Endothelial cell (in vitro differentiated cells): ENCODE results near the gene KAZALD1. TPM values are rescaled to one million over a fixed set of nuclear protein-coding genes. Genes with fewer than 3 reads are reported as not detected.

ENCODE experiments used
- DNase-seq: peaks from one replicate; pipeline ENCODE4 v3.0.0; 2021; ENCODE audit warnings: low spot score
- H3K27ac Mint-ChIP-seq: one replicate; pipeline ENCODE4 v1.8.0; 2021; ENCODE audit warnings: mixed read lengths, inconsistent platforms; ENCODE audit not compliant: unreplicated experiment
- H3K27me3 Mint-ChIP-seq: one replicate; pipeline ENCODE4 v1.8.0; 2021; ENCODE audit warnings: mild to moderate bottlenecking, moderate library complexity, mixed read lengths, inconsistent platforms; ENCODE audit not compliant: unreplicated experiment
- H3K36me3 Mint-ChIP-seq: one replicate; pipeline ENCODE4 v1.8.0; 2021; ENCODE audit warnings: mild to moderate bottlenecking, low read depth, mixed read lengths, inconsistent platforms; ENCODE audit not compliant: unreplicated experiment
- H3K4me1 Mint-ChIP-seq: one replicate; pipeline ENCODE4 v1.8.0; 2021; ENCODE audit warnings: mild to moderate bottlenecking, mixed read lengths, inconsistent platforms; ENCODE audit not compliant: unreplicated experiment
- H3K4me3 Mint-ChIP-seq: one replicate; pipeline ENCODE4 v1.8.0; 2021; ENCODE audit warnings: mild to moderate bottlenecking, mixed read lengths, inconsistent platforms; ENCODE audit not compliant: unreplicated experiment
- H3K9me3 Mint-ChIP-seq: one replicate; pipeline ENCODE4 v1.8.0; 2021; ENCODE audit warnings: mixed read lengths, inconsistent platforms; ENCODE audit not compliant: unreplicated experiment
- total RNA-seq: library from RNA; stranded (reverse); fragmentation: NEBNext Ultra II Directional; extraction: Animal tissue kit (Norgen Biotek cat#: 25700); gene quantifications from one replicate; pipeline ENCODE4 v1.2.1, GENCODE V29; 2021; ENCODE audit not compliant: unreplicated experiment
- TF ChIP-seq, protein P1 (sequence below): fragments of 200-600 bp; sonication (generic); IDR thresholded peaks from one replicate; pipeline ENCODE4 v1.5.0; 2021; ENCODE audit warnings: antibody characterized with exemption; ENCODE audit not compliant: unreplicated experiment

Gene KAZALD1
- total RNA-seq, 1 donor from 2014 or later = 10.6 TPM

DNA sequence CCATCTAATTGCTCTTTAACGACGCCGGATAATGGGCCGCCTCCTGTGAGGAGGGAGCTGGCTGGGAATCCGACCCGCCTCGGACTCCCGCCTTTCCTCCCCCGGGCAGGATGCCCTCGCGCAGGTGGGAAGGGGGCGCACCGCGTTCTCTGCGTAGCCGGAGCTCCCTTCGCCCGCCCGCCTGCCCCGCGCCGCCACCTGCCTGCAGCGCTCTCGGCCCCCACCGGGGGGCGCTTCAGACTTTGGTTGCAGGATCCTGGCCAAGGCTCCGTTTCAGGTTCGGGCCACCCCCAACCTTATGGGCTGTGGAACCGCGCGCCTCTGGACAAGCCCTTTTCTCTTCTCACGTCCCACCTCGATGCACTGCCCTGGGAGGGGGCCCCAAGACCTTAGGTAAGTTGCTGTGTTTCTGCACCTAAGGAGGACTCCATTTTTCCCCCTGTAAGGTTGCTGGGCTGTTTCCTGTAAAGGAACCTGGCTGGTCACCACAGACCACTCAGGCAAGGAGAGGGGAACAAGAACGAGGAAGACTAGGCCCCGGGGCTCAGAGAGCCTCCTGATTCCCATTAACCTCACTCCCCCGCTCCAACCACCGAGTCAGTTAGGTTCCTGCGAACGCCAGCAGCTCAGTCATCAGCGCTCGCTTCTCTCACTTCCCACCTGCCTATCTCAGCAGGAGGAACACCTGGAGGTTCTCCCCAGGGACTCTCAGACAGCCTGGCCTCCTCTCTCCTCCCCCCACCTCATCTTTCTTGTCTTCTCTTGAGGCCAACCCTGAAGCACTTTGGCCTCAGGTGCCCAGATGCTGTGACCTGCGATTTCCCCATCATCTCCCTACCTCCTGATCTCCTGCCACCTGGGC lies 11.3 kb upstream of the KAZALD1 start:
- peaks cover 16% of the 10 kb centered on the region for H3K4me1 Mint-ChIP-seq
- H3K36me3 Mint-ChIP-seq = no peaks in the 10 kb centered on the region
- TF ChIP-seq, protein P1, sequence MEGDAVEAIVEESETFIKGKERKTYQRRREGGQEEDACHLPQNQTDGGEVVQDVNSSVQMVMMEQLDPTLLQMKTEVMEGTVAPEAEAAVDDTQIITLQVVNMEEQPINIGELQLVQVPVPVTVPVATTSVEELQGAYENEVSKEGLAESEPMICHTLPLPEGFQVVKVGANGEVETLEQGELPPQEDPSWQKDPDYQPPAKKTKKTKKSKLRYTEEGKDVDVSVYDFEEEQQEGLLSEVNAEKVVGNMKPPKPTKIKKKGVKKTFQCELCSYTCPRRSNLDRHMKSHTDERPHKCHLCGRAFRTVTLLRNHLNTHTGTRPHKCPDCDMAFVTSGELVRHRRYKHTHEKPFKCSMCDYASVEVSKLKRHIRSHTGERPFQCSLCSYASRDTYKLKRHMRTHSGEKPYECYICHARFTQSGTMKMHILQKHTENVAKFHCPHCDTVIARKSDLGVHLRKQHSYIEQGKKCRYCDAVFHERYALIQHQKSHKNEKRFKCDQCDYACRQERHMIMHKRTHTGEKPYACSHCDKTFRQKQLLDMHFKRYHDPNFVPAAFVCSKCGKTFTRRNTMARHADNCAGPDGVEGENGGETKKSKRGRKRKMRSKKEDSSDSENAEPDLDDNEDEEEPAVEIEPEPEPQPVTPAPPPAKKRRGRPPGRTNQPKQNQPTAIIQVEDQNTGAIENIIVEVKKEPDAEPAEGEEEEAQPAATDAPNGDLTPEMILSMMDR = peak; percentile 90
- H3K4me3 Mint-ChIP-seq = no peak overlapping the region
- H3K9me3 Mint-ChIP-seq = no peaks in the 10 kb centered on the region
- no peak overlapping the region for H3K27ac Mint-ChIP-seq
- DNase-seq = peak; percentile 96
- peaks cover 22% of the 10 kb centered on the region for H3K27me3 Mint-ChIP-seq

DNA sequence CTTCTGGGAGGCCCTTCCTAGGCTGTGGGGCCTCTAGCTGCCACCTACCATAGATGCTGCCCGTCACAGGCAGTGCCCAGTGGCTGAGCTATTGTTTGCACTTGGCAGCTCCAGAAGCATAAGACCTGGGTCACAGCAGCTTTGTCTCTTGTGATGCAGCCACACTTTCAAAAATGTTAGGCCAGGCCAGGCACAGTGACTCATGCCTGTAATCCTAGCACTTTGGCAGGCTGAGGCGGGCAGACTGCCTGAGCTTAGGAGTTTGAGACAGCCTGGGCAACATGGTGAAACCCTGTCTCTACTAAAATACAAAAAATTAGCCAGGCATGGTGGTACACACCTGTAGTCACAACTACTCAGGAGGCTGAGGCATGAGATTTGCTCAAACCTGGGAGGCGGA lies 9.5 kb upstream of the KAZALD1 start:
- peaks cover 12% of the 10 kb centered on the region for H3K4me1 Mint-ChIP-seq
- DNase-seq = no peak
- H3K27me3 Mint-ChIP-seq = peaks cover 22% of the 10 kb centered on the region
- TF ChIP-seq, protein P1 = no peak
- H3K27ac Mint-ChIP-seq = no peak overlapping the region
- no peaks in the 10 kb centered on the region for H3K9me3 Mint-ChIP-seq
- H3K36me3 Mint-ChIP-seq = no peaks in the 10 kb centered on the region
- no peak overlapping the region for H3K4me3 Mint-ChIP-seq

DNA sequence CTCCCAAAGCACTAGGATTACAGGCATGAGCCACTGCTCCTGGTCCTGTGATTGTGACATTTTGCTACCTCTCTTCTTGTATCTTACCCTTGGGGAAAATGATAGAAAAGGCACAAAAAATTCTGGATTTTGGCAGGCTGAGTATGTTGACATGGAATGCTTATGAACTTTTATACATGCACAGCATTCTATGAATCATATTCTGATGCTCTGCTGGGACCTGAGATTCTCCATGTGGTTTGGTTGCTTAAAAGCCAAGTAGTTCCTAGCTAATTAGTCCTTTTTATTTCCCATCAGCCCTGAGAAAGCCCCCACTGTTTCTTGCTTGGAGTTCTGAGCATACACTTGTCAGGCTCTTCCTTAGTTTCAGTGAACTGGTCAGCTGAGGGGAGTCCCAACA lies 8.3 kb upstream of the KAZALD1 start:
- H3K4me1 Mint-ChIP-seq = peaks cover 9% of the 10 kb centered on the region
- H3K36me3 Mint-ChIP-seq = no peaks in the 10 kb centered on the region
- H3K9me3 Mint-ChIP-seq = no peaks in the 10 kb centered on the region
- H3K27me3 Mint-ChIP-seq = peaks cover 19% of the 10 kb centered on the region
- TF ChIP-seq, protein P1 = no peak
- H3K4me3 Mint-ChIP-seq = no peak overlapping the region
- no peak overlapping the region for H3K27ac Mint-ChIP-seq
- DNase-seq = no peak

DNA sequence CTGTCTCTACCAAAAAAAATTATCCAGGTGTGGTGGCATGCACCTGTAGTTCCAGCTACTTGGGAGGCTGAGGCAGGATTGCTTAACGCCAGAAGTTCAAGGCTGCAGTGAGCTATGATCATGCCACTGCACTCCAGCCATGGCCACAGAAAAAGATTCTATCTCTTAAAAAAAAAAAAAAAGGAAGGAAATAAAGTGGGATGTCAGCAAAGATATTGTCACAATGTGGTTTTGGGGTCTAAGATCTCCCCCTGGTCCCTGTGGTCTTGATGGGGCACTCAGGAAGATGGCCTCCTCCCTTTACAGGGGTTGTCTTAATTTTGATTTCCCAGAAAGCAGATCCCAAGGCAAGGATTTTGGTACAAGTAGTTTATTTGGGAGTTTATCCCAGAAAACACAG lies 7.4 kb upstream of the KAZALD1 start:
- no peak for DNase-seq
- no peaks in the 10 kb centered on the region for H3K9me3 Mint-ChIP-seq
- no peaks in the 10 kb centered on the region for H3K36me3 Mint-ChIP-seq
- peaks cover 11% of the 10 kb centered on the region for H3K27me3 Mint-ChIP-seq
- H3K4me3 Mint-ChIP-seq = no peak overlapping the region
- TF ChIP-seq, protein P1 = no peak
- H3K4me1 Mint-ChIP-seq = peaks cover 4% of the 10 kb centered on the region
- H3K27ac Mint-ChIP-seq = no peak overlapping the region

- Mint-ChIP-seq H3K9me3 (no peaks in the 10 kb centered on the region), H3K36me3 (no peaks in the 10 kb centered on the region), H3K4me1 (peaks cover 6% of the 10 kb centered on the region), H3K27me3 (peaks cover 6% of the 10 kb centered on the region), H3K27ac (no peak overlapping the region), H3K4me3 (no peak overlapping the region)
- no peak for DNase-seq
- TF ChIP-seq, protein P1 = no peak
Measured at GRCh38 chr10:101054876-101055275, 6.9 kb upstream of the KAZALD1 start.
